Right ventricle myocardium superior (tissue), 1 donor: ENCODE results near the gene C19orf33. TPM values are rescaled to one million over a fixed set of nuclear protein-coding genes. Genes with fewer than 3 reads are reported as not detected.
A peak's percentile ranks its signal among the peaks of the same experiment; 100 is the strongest.
"Not testable (repeated sequence)": the region's sequence is repeated elsewhere in the genome, so short reads cannot be mapped to it uniquely, and the experiment has no call there.

Experiments
- ATAC-seq: fragments of 200-7000 bp; cut with Tn5 transposase; one replicate; pipeline ENCODE4 v1.9.1; 2020; ENCODE audit warnings: mild to moderate bottlenecking; ENCODE audit not compliant: poor library complexity
- DNase-seq: peaks from one replicate; pipeline ENCODE4 v3.0.0-alpha.2; 2020
- intact Hi-C: fragments of 100-400 bp; cut with DNase I; formaldehyde crosslinking; loops from one replicate; pipeline ENCODE4 v1.11.2; 2022
- long read RNA-seq: library from polyadenylated mRNA; unstranded; transcript quantifications from one replicate; pipeline ENCODE4 v2.0.0, GENCODE V29; 2021
- total RNA-seq: library from RNA; stranded (reverse); fragmentation: NEBNext Ultra II Directional; extraction: Animal tissue kit (Norgen Biotek cat#: 25700); gene quantifications from one replicate; pipeline ENCODE4 v1.2.1, GENCODE V29; 2021
- donor health status: DM: no; HTN: yes; CAD: no; lungs with severe emphysema.

Gene C19orf33
- 5.6 TPM for total RNA-seq
- long read RNA-seq, partial matches to known transcripts, result 0 of 1 reads
- long read RNA-seq, other reads (novel, unspliced or antisense), result 0 of 1 reads

- ATAC-seq, result peak; percentile 52
- intact Hi-C loops, result no loop called here
- DNase-seq, result peak; percentile 55
Measured at GRCh38 chr19:38303517-38304351, at the start of gene C19orf33. C19orf33 (plus strand) TSS chr19:38304251; CDS start chr19:38304262, 11 bp downstream.

- ATAC-seq, result no peak
- DNase-seq, result no peak
- intact Hi-C loops, result no loop called here
Measured at GRCh38 chr19:38255383-38256014, 48.6 kb upstream of the C19orf33 start.

GRCh38 chr19:38261942-38262341 is 42.1 kb upstream of the C19orf33 start:
- intact Hi-C loops, result loop anchor here (5.0 kb wide), 1 partner anchor 55 kb away; the partner anchor contains the start of genes KCNK6 and YIF1B
- not testable (repeated sequence) for DNase-seq, ATAC-seq

- intact Hi-C loops, result loop anchor here (5.0 kb wide), 1 partner anchor 55 kb away; the partner anchor contains the start of genes KCNK6 and YIF1B
- DNase-seq (no peak), ATAC-seq (no peak)
Measured at GRCh38 chr19:38262585-38263268, 41.3 kb upstream of the C19orf33 start.

- intact Hi-C loops, result loop anchor here (5.0 kb wide), 1 partner anchor 53 kb away; the partner anchor contains the start of genes KCNK6 and YIF1B
- DNase-seq (no peak), ATAC-seq (peak; percentile 82)
Measured at GRCh38 chr19:38263689-38264485, 40.2 kb upstream of the C19orf33 start.

- intact Hi-C loops, result loop anchor here (5.0 kb wide), 1 partner anchor 53 kb away; the partner anchor contains the start of genes KCNK6 and YIF1B
- DNase-seq, result peak; percentile 55
- ATAC-seq, result peak; percentile 28
Measured at GRCh38 chr19:38264486-38265212, 39.4 kb upstream of the C19orf33 start, which contains the start of gene SPINT2. SPINT2 (plus strand) TSS chr19:38264573; CDS start chr19:38264893, 320 bp downstream.

- peak; percentile 36 for ATAC-seq
- intact Hi-C loops, result no loop called here
- DNase-seq, result no peak
Measured at GRCh38 chr19:38265213-38265861, 38.7 kb upstream of the C19orf33 start.

GRCh38 chr19:38265921-38266429 is 38.1 kb upstream of the C19orf33 start:
- no peak for ATAC-seq
- intact Hi-C loops, result no loop called here
- DNase-seq, result no peak

GRCh38 chr19:38266981-38267597 is 37.0 kb upstream of the C19orf33 start:
- ATAC-seq (no peak), DNase-seq (no peak)
- intact Hi-C loops, result no loop called here

GRCh38 chr19:38267761-38268483 is 36.1 kb upstream of the C19orf33 start:
- intact Hi-C loops, result no loop called here
- DNase-seq, result no peak
- ATAC-seq, result no peak

- no peak for ATAC-seq
- intact Hi-C loops, result no loop called here
- no peak for DNase-seq
Measured at GRCh38 chr19:38268539-38268938, 35.5 kb upstream of the C19orf33 start.

GRCh38 chr19:38270587-38271167 is 33.4 kb upstream of the C19orf33 start:
- DNase-seq (no peak), ATAC-seq (no peak)
- intact Hi-C loops, result no loop called here

GRCh38 chr19:38273499-38273898 is 30.6 kb upstream of the C19orf33 start:
- no peak for DNase-seq
- intact Hi-C loops, result no loop called here
- no peak for ATAC-seq

- intact Hi-C loops, result loop anchor here (5.0 kb wide), 1 partner anchor 43 kb away; the partner anchor contains the start of genes KCNK6 and YIF1B
- DNase-seq, result peak; percentile 64
- peak; percentile 55 for ATAC-seq
Measured at GRCh38 chr19:38274739-38275138, 29.3 kb upstream of the C19orf33 start.

- intact Hi-C loops, result loop anchor here (5.0 kb wide), 1 partner anchor 40 kb away; the partner anchor contains the start of genes KCNK6 and YIF1B
- no peak for DNase-seq
- ATAC-seq, result no peak
Measured at GRCh38 chr19:38276942-38277517, 27.0 kb upstream of the C19orf33 start.
